Fibroblast of villous mesenchyme (primary cell): ENCODE results near the gene DPYD. TPM values are rescaled to one million over a fixed set of nuclear protein-coding genes. Genes with fewer than 3 reads are reported as not detected.

ENCODE experiments used
- DNase-seq: peaks from one replicate; pipeline ENCODE4 v3.0.0-alpha.2; 2010; ENCODE audit warnings: low read depth
- H3K4me3 ChIP-seq: 2 replicates; pipeline ENCODE4 v1.5.1; 2011; ENCODE audit warnings: low read depth, mild to moderate bottlenecking, low read length
- CTCF ChIP-seq: IDR thresholded peaks from 2 replicates; pipeline ENCODE4 v1.5.1; 2012; ENCODE audit warnings: low read depth, mild to moderate bottlenecking, low read length; ENCODE audit not compliant: insufficient read depth
- total RNA-seq: library from RNA; depleted of rRNA; stranded (reverse); fragments of >200 nt; gene quantifications from 2 replicates; pipeline ENCODE4 v1.2.3, GENCODE V29; 2012

Gene DPYD
- total RNA-seq, 1 donor: 48.4 TPM

- DNase-seq: no peak
- no peak overlapping the region for H3K4me3 ChIP-seq
- TF ChIP-seq CTCF: no peak
Measured at GRCh38 chr1:97567000-97567749, 353.7 kb downstream of the DPYD start.

GRCh38 chr1:97565886-97566285 is 354.9 kb downstream of the DPYD start:
- DNase-seq: no peak
- H3K4me3 ChIP-seq: no peak overlapping the region
- TF ChIP-seq CTCF: no peak

- DNase-seq: no peak
- no peak overlapping the region for H3K4me3 ChIP-seq
- no peak for TF ChIP-seq CTCF
Measured at GRCh38 chr1:97563926-97564325, 356.9 kb downstream of the DPYD start.

GRCh38 chr1:97562081-97562480 is 358.8 kb downstream of the DPYD start:
- TF ChIP-seq CTCF: no peak
- DNase-seq: peak; percentile 23
- no peak overlapping the region for H3K4me3 ChIP-seq

- no peak for TF ChIP-seq CTCF
- H3K4me3 ChIP-seq: no peak overlapping the region
- no peak for DNase-seq
Measured at GRCh38 chr1:97560714-97561113, 360.1 kb downstream of the DPYD start.

GRCh38 chr1:97553971-97554370 is 366.9 kb downstream of the DPYD start:
- DNase-seq: no peak
- H3K4me3 ChIP-seq: no peak overlapping the region
- TF ChIP-seq CTCF: no peak

- no peak for TF ChIP-seq CTCF
- DNase-seq: peak; percentile 14
- H3K4me3 ChIP-seq: no peak overlapping the region
Measured at GRCh38 chr1:97551113-97551512, 369.7 kb downstream of the DPYD start.
